WTC11 (cell line): ENCODE measurements around the gene TMEM221. TPM values are rescaled to one million over a fixed set of nuclear protein-coding genes. Genes with fewer than 3 reads are reported as not detected.
"Not testable (repeated sequence)": the region's sequence is repeated elsewhere in the genome, so short reads cannot be mapped to it uniquely, and the experiment has no call there.

Experiments
- ATAC-seq: fragments of 200-7000 bp; cut with Tn5 transposase; 2 replicates; pipeline ENCODE4 v1.10.0; 2021; ENCODE audit warnings: mild to moderate bottlenecking, moderate library complexity
- CTCF ChIA-PET: fragments of 300-600 bp; sonication (Branson Sonifier 250); formaldehyde crosslinking; loops from one replicate; lab custom pipeline; 2021; ENCODE audit warnings: antibody characterized with exemption; lab: Charles Lee
- POLR2A ChIA-PET: fragments of 350-600 bp; sonication (Branson Sonifier 250); formaldehyde crosslinking; loops from one replicate; lab custom pipeline; 2021; ENCODE audit warnings: antibody characterized with exemption; lab: Charles Lee
- DNase-seq: peaks from one replicate; pipeline ENCODE4 v3.0.0; 2021; ENCODE audit warnings: low spot score
- H3K27ac Mint-ChIP-seq: 2 replicates; pipeline ENCODE4 v1.8.0; 2021; ENCODE audit warnings: mixed read lengths
- H3K27me3 Mint-ChIP-seq: 2 replicates; pipeline ENCODE4 v1.8.0; 2021; ENCODE audit warnings: low read depth, mild to moderate bottlenecking, moderate library complexity, mixed read lengths
- H3K36me3 Mint-ChIP-seq: 2 replicates; pipeline ENCODE4 v1.8.0; 2021; ENCODE audit warnings: mixed read lengths
- H3K4me1 Mint-ChIP-seq: 2 replicates; pipeline ENCODE4 v1.8.0; 2022; ENCODE audit warnings: mixed read lengths
- H3K4me3 Mint-ChIP-seq: 2 replicates; pipeline ENCODE4 v1.8.0; 2021; ENCODE audit warnings: mild to moderate bottlenecking, moderate library complexity, mixed read lengths
- H3K9me3 Mint-ChIP-seq: 2 replicates; pipeline ENCODE4 v1.8.0; 2021; ENCODE audit warnings: mixed read lengths
- AR ChIP-seq: fragments of 250-450 bp; sonication (Bioruptor Pico); IDR thresholded peaks from 2 replicates; pipeline ENCODE4 v1.9.0; 2021; ENCODE audit warnings: mild to moderate bottlenecking
- ATF2 ChIP-seq: sonication (generic); formaldehyde crosslinking; IDR thresholded peaks from 2 replicates; pipeline ENCODE4 v1.8.1; 2022; ENCODE audit warnings: low read depth, missing genetic modification reagents, borderline replicate concordance
- ATF6 ChIP-seq: sonication (generic); formaldehyde crosslinking; IDR thresholded peaks from 2 replicates; pipeline ENCODE4 v1.8.1; 2023; ENCODE audit warnings: mild to moderate bottlenecking, missing genetic modification reagents
- CREB1 ChIP-seq: sonication (generic); formaldehyde crosslinking; IDR thresholded peaks from 2 replicates; pipeline ENCODE4 v1.8.0; 2023; ENCODE audit warnings: mild to moderate bottlenecking, missing genetic modification reagents
- CTCF ChIP-seq: fragments of 200-600 bp; IDR thresholded peaks from 2 replicates; pipeline ENCODE4 v1.8.0; 2022; ENCODE audit warnings: antibody characterized with exemption
- E2F5 ChIP-seq: sonication (generic); formaldehyde crosslinking; IDR thresholded peaks from 2 replicates; pipeline ENCODE4 v1.8.1; 2022; ENCODE audit warnings: mild to moderate bottlenecking, moderate library complexity, missing genetic modification reagents
- GABPB1 ChIP-seq: sonication (generic); formaldehyde crosslinking; IDR thresholded peaks from 2 replicates; pipeline ENCODE4 v1.8.1; 2023; ENCODE audit warnings: mild to moderate bottlenecking, missing genetic modification reagents
- GRHL2 ChIP-seq: fragments of 250-450 bp; sonication (Bioruptor Pico); IDR thresholded peaks from 2 replicates; pipeline ENCODE4 v1.8.0; 2022; ENCODE audit warnings: mild to moderate bottlenecking, moderate library complexity; ENCODE audit not compliant: insufficient replicate concordance, severe bottlenecking
- GTF2I ChIP-seq: fragments of 250-450 bp; sonication (Bioruptor Pico); conservative IDR thresholded peaks from 2 replicates; pipeline ENCODE4 v1.4.0; 2021; ENCODE audit warnings: mild to moderate bottlenecking
- MXD4 ChIP-seq: fragments of 250-450 bp; sonication (Bioruptor Pico); IDR thresholded peaks from 2 replicates; pipeline ENCODE4 v1.8.0; 2021; ENCODE audit warnings: mild to moderate bottlenecking, moderate library complexity, borderline replicate concordance
- MYBL2 ChIP-seq: sonication (generic); formaldehyde crosslinking; IDR thresholded peaks from 2 replicates; pipeline ENCODE4 v1.8.1; 2023; ENCODE audit warnings: mild to moderate bottlenecking, moderate library complexity, missing genetic modification reagents
- NFYB ChIP-seq: sonication (generic); formaldehyde crosslinking; conservative IDR thresholded peaks from 2 replicates; pipeline ENCODE4 v1.8.0; 2022; ENCODE audit warnings: low read depth, missing genetic modification reagents
- NR1H2 ChIP-seq: sonication (generic); formaldehyde crosslinking; IDR thresholded peaks from 2 replicates; pipeline ENCODE4 v1.9.0; 2021; ENCODE audit warnings: mild to moderate bottlenecking, moderate library complexity, missing genetic modification reagents
- NR2C2 ChIP-seq: sonication (generic); formaldehyde crosslinking; IDR thresholded peaks from 2 replicates; pipeline ENCODE4 v1.8.0; 2022; ENCODE audit warnings: mild to moderate bottlenecking, missing genetic modification reagents
- PRRX2 ChIP-seq: fragments of 250-450 bp; sonication (Bioruptor Pico); IDR thresholded peaks from 2 replicates; pipeline ENCODE4 v1.8.0; 2021; ENCODE audit warnings: mild to moderate bottlenecking
- RORB ChIP-seq: fragments of 250-450 bp; sonication (Bioruptor Pico); IDR thresholded peaks from 2 replicates; pipeline ENCODE4 v1.9.0; 2021; ENCODE audit warnings: mild to moderate bottlenecking
- TP53 ChIP-seq: sonication (generic); formaldehyde crosslinking; IDR thresholded peaks from 2 replicates; pipeline ENCODE4 v1.8.1; 2023; ENCODE audit warnings: mild to moderate bottlenecking, missing genetic modification reagents
- ZBTB21 ChIP-seq: sonication (generic); formaldehyde crosslinking; IDR thresholded peaks from 2 replicates; pipeline ENCODE4 v1.8.1; 2023; ENCODE audit warnings: mild to moderate bottlenecking, missing genetic modification reagents, borderline replicate concordance
- ZNF219 ChIP-seq: sonication (generic); formaldehyde crosslinking; IDR thresholded peaks from 2 replicates; pipeline ENCODE4 v1.8.0; 2023; ENCODE audit warnings: missing genetic modification reagents, mild to moderate bottlenecking, borderline replicate concordance
- ZNF317 ChIP-seq: sonication (generic); formaldehyde crosslinking; IDR thresholded peaks from 2 replicates; pipeline ENCODE4 v1.8.1; 2023; ENCODE audit warnings: low read depth, mild to moderate bottlenecking, moderate library complexity, missing genetic modification reagents, borderline replicate concordance
- ZNF396 ChIP-seq: fragments of 250-450 bp; sonication (Bioruptor Pico); IDR thresholded peaks from 2 replicates; pipeline ENCODE4 v1.8.0; 2021; ENCODE audit warnings: mild to moderate bottlenecking, moderate library complexity, borderline replicate concordance
- total RNA-seq: library from RNA; stranded (reverse); gene quantifications from 3 replicates; pipeline ENCODE4 v1.2.3, GENCODE V29; 2021

Gene TMEM221
- total RNA-seq, 1 experiment from 2014 or later = 1.2 TPM

GRCh38 chr19:17475541-17476115 is 27.2 kb upstream of the TMEM221 start:
- ChIA-PET POLR2A (no interaction called here), CTCF (interaction anchor here (0.6 to 1.0 kb wide), 3 partner anchors 20 to 365 kb away, joined by 3 to 4 read pairs (median 3); no protein-coding TSS in a partner anchor)
- no peak for DNase-seq
- Mint-ChIP-seq H3K27me3 (peaks cover 24% of the 10 kb centered on the region), H3K27ac (no peak overlapping the region), H3K9me3 (no peaks in the 10 kb centered on the region), H3K4me1 (peaks cover 12% of the 10 kb centered on the region), H3K4me3 (no peak overlapping the region), H3K36me3 (no peaks in the 10 kb centered on the region)
- ATAC-seq = no peak
- TF ChIP-seq ZNF219 = no peak
- TF ChIP-seq MXD4 (CRISPR knock-in tag) = no peak
- TF ChIP-seq E2F5 (CRISPR knock-in tag) = no peak
- TF ChIP-seq MYBL2 (CRISPR knock-in tag) = no peak
- TF ChIP-seq NR1H2 (CRISPR knock-in tag) = no peak
- TF ChIP-seq ZNF317 = no peak
- TF ChIP-seq AR (CRISPR knock-in tag) = no peak
- no peak for TF ChIP-seq ZBTB21
- no peak for TF ChIP-seq ATF6
- no peak for TF ChIP-seq ZNF396 (CRISPR knock-in tag)
- TF ChIP-seq GABPB1 (CRISPR knock-in tag) = no peak
- TF ChIP-seq PRRX2 (CRISPR knock-in tag) = no peak
- no peak for TF ChIP-seq TP53
- TF ChIP-seq CTCF = no peak
- TF ChIP-seq GTF2I (CRISPR knock-in tag) = no peak

GRCh38 chr19:17475011-17475540 is 26.6 kb upstream of the TMEM221 start:
- Mint-ChIP-seq H3K4me1 (peaks cover 12% of the 10 kb centered on the region), H3K27me3 (peaks cover 24% of the 10 kb centered on the region)
- H3K4me3 Mint-ChIP-seq, H3K9me3 Mint-ChIP-seq, DNase-seq, H3K36me3 Mint-ChIP-seq, H3K27ac Mint-ChIP-seq, ATAC-seq: not testable (repeated sequence)
- ChIA-PET CTCF (interaction anchor here (0.6 to 1.0 kb wide), 3 partner anchors 21 to 350 kb away, joined by 3 to 6 read pairs (median 4); no protein-coding TSS in a partner anchor), POLR2A (interaction anchor here (0.7 kb wide), 1 partner anchor 30 kb away, joined by 4 read pairs; no protein-coding TSS in a partner anchor)

GRCh38 chr19:17473041-17473440 is 24.6 kb upstream of the TMEM221 start:
- Mint-ChIP-seq H3K27me3 (peaks cover 37% of the 10 kb centered on the region), H3K4me3 (no peak overlapping the region), H3K27ac (no peak overlapping the region), H3K4me1 (peaks cover 16% of the 10 kb centered on the region), H3K36me3 (no peaks in the 10 kb centered on the region), H3K9me3 (no peaks in the 10 kb centered on the region)
- DNase-seq (no peak), ATAC-seq (no peak)
- ChIA-PET CTCF (interaction anchor here (0.7 to 3.5 kb wide), 2 partner anchors 23 to 38 kb away, joined by 3 to 24 read pairs; partner anchors contain the start of gene PGLS), POLR2A (no interaction called here)
- TF ChIP-seq CREB1 (CRISPR knock-in tag) (no peak), GRHL2 (CRISPR knock-in tag) (no peak), ATF2 (CRISPR knock-in tag) (no peak), ATF6 (no peak), NR2C2 (CRISPR knock-in tag) (no peak), RORB (CRISPR knock-in tag) (no peak), NFYB (CRISPR knock-in tag) (no peak)
